GM21390 (cell line): ENCODE measurements around the gene CPEB4.

Experiments used
- ATAC-seq: cut with Tn5 transposase; IDR thresholded peaks from one replicate; pipeline ENCODE4 v1.9.1; 2021; ENCODE audit not compliant: unreplicated experiment

Gene CPEB4

DNA sequence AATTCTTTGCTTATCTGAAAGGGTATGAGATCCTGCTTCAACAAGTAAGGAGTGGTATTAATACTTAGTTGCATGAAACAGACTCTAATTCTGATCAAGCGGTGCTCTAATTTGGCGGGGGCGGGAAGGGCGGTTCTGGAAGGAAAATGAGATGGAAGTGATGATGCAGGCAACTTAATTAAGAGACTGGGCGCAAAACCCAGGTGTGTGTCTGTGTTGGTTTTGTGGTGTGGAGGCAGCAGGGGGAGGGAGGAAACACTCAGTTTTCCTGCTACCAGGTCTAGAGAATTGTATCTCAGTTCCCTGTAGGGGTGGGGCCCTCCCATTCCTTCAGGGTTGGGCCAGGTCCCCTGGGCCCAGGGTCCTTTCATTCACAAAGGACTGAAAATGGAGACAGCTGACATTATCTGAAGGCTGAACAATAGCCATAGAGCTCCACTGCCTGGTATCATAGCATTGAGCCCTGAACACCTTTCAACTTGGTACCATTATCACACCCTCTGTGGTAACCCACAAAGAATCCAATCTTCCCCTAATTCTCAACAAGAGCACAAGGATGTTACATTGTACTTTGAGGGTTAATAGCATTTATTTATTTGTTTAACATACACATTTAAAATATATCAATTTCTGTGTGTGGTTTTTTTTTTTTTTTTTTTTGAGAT lies 83.7 kb downstream of the CPEB4 start:
- no peak for ATAC-seq

DNA sequence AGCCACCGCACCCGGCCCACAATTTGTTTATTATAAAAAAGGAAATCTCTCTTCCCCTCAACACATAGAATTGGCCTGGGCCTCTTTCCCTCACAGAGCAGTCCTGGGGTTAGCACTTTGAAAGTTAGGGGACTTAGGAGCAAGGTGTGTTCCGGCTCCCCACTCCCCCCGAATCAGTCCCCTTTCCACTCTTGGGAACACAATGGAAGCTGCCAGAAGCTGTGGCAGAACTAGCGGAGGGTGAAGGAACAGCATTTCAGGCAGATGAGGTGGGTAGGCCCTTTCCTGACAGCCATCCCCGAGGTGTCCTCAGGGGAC lies 84.4 kb downstream of the CPEB4 start:
- ATAC-seq: no peak

DNA sequence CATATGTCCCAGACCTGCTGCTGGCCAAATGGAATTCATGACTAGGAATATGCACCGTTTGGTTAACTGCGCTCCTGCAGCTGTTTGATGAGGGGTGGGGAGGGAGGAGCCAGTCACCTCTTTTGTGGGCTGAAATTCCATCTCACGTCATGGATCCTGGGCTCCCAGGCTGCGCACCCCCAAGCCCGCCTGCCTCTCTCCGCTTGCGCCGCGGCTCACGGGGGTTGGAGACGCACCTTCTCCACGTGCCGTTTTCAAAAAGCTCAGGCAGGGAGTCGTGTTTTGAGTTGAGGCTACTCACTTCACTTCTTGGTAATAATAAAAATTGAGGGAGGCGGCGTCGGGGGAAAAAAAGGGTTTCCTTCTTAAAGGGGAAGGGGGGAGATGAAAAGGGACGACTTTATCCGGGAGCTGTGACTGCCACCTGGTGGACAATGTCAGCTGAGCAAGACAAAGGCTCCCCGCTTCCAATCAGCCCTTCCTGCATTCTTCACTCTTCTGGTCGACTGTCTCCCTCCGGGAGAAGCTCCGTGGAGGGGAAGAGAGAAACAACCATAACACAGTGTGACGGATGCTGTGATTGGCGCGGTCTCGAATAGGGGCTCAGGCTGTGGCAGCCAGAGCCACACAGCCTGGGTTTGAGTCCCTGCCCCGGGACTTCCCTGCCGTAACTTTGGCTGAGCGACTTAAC lies 84.9 kb downstream of the CPEB4 start:
- no peak for ATAC-seq

DNA sequence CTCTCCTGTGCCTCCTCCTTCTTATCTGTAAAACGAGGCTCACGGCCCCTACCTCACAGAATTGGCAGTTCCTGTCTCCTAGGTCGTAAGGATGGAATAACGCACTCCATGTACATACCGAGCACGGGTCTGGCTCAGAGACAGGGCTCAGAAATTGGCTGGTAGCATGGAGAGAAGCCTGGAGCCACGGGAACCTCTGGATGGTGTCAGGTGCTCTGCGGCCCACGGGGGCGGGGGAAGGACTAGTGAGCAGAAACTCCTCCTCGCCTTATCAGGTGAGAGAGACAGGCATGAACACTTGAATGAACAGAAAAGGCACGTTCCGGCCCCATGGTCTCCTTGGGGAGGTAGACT lies 85.4 kb downstream of the CPEB4 start:
- ATAC-seq: no peak

DNA sequence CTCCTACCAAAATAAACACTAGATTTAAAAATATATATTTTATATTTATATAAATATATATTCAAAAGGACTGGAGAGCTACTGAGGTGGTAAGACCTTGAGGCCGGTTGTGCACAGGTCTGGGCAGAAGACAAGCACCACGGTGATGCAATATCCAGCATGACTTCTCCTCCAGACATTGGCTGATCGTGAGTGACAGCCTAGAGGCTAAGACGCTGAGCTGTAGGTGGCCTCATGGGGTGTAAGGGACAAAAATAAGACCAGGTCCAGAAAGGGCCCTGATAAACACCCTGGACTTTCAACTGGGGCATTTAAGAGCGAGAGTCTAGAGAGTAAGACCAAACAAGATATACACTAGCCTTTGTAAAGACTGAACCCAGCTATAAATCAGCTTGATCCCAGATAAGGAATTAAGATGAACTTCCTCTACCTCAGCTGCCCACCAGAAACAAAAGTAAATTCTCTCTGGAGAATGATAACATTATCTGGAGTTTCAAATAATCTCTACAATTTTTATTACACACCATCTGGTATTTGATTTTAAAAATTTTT lies 86.6 kb downstream of the CPEB4 start:
- ATAC-seq: no peak

DNA sequence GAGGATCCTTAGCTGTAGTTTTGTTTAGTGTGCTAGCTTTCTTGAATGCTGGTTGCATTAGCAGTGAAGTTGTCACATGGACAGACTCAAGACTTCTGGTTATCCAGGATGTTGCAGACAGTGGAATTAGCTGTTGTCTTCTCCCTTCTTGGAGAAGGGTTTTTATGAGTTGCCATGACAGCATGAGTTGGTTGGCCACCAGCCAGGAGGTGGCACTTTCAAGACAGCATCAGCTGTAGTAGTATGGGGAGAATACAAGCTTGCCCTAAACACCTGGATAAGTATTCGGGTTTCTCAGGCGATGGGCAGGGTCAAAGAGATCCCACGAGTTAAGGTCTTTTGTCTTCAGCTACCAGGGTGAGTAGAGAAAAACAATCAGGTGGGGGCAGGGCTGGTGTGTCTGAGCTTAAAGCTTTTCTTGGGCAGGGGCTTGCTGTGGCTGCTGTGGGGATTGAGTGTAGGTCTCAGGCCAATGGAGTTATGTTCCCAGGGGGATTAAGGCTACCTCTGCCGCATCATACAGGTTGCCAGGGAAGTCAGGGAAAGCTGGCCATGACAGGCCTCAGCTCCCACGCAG lies 93.1 kb downstream of the CPEB4 start:
- no peak for ATAC-seq

DNA sequence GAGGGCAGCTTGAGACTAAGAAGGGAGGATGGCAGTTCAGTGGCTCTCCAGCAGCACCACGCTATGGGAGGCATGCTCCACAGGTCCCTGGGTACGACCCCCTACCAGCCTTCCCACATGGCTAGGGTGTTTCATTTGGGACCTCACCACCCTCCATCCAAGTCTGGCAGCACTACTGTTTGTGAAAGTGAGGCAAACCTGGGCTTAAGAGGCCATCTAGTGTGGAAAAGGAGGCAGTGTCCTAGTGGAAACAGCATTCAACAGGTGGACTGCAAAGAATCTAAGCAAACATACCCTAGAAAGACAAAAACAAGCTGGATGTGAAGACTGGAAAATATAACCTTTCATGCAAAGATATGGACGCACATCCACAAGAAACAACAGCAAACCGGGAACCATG lies 96.1 kb downstream of the CPEB4 start:
- ATAC-seq: no peak

DNA sequence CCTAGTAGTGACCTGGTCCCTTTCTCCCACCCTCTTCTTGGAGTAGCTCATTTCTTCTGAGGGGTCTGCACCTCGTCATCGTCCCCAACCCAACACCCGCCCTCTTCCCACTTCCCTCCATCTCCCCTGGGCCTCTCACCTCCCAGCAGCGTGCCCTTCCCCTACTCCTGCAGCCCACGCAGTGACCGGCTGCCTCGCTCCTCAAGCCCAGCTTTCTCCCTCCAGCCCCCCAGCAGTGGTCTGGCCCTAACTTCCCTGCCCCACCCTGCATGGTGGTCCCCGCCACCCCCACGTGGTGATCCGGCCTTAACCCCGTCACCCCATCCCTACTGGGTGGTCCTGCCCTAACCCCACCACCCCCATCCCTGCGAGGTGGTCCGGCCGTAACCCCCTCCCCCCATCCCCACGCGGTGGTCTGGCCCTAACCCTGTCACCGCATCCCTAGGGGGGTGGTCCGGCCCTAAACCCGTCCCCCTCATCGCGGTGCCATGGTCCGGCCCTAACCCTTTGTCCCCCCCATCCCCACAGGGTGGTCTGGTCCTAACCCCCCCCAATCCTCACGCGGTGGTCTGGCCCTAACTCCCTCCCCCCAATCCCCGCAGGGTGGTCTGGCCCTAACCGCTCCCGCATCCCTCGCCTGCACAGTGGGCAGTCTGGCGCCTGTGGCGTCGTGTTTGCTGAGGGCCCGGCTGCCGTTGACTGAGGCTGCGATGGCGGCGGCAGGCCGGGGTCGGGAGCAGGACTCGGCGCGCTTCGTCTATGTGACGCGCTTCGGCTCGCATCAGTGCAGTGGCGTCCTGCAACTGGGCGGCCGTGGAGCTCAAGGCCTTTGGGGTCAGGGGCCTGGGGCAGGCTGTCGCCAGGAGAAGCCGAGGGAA lies 100.6 kb downstream of the CPEB4 start, which contains the start of gene C5orf47:
Gene C5orf47, plus strand, starts transcription at position 617 of the 878 bp plus-strand sequence. Its CDS starts 94 bp downstream, at position 711.
- ATAC-seq: no peak

DNA sequence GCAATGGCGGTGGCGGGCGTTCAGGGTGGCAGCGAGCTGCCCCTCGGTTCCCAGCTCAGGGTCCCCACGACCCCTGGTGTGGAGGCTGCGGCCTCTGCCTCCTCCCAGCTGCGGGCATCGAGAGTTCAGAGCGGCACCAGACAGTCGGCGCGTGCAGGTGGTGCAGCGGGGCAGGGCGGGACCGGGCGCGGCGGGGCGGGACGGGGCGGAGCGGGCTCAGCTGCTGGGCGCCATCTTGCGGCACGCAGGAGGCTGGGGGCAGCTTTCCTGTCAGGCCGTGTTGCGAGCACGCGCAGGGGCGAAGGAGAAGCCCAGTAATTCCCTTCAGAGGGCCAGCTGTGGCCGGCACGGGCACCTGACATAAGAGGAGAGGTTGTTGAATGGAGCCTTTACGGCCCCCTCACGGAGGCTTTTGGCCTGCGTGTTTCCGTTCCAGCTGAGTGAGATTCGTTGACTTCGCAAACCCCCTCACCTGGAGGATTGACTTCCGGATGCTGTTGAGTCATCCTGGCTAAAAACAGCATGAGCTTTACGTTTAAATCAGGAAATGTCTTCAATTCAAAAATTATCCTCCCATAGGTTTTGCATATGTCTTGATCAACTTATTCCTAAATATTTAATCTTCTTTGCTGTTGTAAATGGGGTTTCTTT lies 101.4 kb downstream of the CPEB4 start:
- ATAC-seq: no peak

DNA sequence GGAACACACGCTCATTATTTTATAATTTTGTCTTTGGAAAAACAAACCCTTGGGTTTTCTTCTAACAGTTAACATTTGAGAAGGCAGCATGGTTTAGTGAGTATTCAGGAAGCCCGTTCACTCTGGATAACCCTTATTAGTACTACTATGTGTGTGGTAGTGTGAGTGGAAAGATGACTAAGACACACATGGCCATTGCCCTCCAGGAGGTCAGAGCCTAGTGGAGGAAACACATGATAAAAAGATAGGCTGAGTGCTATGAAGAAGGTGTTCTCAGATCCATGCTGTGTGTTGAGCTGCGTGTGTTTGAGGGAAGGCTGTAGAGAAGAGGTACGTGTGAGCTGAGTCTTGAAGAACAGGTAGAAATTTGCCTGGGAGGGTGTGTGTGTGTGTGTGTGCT lies 109.2 kb downstream of the CPEB4 start:
- no peak for ATAC-seq

DNA sequence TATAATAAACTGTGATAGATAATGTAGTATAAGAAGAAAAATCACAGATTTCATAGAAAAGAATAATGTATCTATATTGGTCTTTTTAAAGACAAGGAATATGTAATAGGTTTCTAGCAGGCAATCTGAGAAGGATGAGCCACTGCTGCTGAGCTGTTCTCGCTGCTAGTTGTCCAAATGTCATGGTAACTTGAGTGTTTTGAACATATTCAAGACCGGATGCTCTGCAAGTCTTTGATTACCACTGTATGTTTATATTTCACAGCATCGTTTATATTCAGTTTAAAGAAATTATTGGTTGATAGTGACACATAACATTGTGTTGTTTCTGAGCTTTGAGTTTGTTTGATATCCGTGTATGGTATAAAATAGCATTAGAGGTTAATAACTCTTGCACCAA lies 110.4 kb downstream of the CPEB4 start:
- no peak for ATAC-seq

DNA sequence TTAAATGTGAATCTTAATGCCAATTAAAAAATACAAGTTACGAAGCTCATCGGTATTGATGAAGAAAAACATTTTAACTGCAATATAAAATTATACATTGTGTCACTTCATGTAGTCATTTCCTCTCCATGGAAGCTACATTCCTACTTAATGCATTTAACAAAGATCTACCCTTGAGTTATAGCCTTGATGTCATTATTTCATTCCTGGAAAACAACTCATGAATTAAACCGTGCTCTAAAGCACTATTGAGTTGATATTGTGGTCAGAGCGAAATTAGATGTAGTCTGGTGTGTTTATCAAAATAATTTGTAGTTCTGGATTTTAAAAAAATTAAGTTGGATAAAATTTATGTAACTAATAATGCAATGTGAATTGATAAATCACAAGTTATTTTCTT lies 111.9 kb downstream of the CPEB4 start:
- ATAC-seq: no peak

DNA sequence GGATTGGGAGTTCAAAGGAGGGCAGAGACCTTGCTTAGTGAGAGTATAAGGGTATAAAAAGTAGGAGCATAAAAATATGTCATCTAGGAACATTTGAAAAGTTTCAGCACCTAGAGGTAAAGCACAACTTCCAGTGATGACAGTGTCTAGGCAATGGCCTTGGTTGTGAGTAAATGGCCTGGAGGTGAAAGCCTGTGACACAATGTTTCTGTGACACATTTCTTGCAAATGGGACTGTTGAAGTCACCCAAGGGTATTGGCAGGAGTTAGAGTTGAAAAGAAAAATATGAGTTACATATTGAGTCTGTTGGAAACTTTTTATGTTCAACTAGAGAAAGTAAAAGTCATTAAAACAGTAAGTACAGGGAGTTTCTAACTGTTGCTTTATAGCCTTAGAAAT lies 115.6 kb downstream of the CPEB4 start:
- ATAC-seq: no peak

DNA sequence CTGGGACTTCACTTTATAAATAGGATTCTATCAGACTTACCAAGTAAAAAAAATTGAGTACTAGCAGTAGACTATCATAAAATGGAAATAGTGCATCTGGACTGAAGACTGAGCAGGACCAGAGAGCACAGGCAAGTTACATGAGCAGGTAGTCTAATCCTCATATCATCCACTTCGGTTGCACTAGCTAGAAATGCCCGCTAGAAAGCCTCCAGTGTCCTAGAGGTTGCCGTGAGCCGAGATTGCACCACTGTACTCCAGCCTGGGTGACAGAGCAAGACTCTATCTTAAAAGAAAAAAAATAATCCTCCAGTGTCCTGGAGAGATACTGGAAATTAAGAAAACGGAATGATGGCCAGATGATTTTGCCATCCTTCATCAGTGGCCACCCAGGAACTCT lies 120.8 kb downstream of the CPEB4 start:
- ATAC-seq: no peak

DNA sequence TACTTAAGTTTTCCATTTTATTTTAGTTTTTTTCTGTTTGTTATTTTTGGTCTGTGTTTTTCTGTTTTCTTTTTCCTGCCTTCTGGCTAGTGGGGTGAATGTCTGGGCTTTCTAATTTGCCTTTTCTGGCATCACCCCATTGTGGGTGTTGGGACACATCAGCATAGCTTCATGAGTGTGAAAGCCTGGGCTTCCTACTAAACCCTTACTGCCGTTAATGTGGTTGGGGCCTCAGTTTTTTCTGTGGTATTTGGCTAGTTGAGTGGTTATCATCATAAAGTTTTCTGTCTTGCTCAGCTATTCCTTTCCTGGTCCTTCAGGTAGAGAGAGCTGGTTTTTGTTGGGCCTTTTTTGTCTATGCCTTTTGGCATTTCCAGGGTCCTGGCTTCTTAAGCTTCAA lies 122.2 kb downstream of the CPEB4 start:
- ATAC-seq: no peak

DNA sequence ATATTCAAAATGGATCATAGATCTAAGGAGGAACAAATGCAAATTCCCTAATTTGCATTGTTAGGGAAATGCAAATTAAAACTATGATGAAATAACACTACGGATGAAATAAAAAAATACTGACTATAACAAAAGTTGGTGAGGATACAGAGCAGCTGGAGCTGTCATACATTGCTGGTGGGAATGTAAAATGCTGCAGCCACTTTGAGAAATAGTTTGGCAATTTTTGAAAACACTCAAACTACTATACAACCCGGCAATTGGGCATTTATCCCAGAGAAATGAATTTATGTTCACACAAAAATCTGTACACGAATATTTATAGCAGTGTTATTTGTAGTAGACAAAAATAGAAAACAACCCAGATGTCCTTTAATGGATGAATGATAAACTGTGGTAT lies 123.3 kb downstream of the CPEB4 start:
- no peak for ATAC-seq
